HepG2 (cell line): ENCODE data around the gene RCOR1.

ENCODE experiments used
- FOXK1 ChIP-seq: sonication (generic); formaldehyde crosslinking; IDR thresholded peaks from 2 replicates; pipeline ENCODE4 v1.4.0; 2020; ENCODE audit warnings: low read depth, missing genetic modification reagents, borderline replicate concordance
- HNRNPH1 ChIP-seq: fragments of 200-400 bp; formaldehyde crosslinking; optimal IDR thresholded peaks from 2 replicates; pipeline ENCODE3; 2017; ENCODE audit warnings: mild to moderate bottlenecking, low read depth, low read length
- MXI1 ChIP-seq: IDR thresholded peaks from 3 replicates; pipeline ENCODE4 v1.6.1; 2012; ENCODE audit warnings: low read depth, low read length, inconsistent platforms, borderline replicate concordance
- SIN3B ChIP-seq: fragments of 150-350 bp; IDR thresholded peaks from 2 replicates; pipeline ENCODE4 v1.6.1; 2014; ENCODE audit warnings: low read length
- ZBTB20 ChIP-seq: sonication (generic); formaldehyde crosslinking; IDR thresholded peaks from 2 replicates; pipeline ENCODE4 v1.8.1; 2023; ENCODE audit warnings: missing genetic modification reagents, low read depth, mild to moderate bottlenecking, borderline replicate concordance

- TF ChIP-seq ZBTB20 (CRISPR knock-in tag) (no peak), MXI1 (no peak), FOXK1 (CRISPR knock-in tag) (no peak), HNRNPH1 (no peak), SIN3B (no peak)
Measured at GRCh38 chr14:102727336-102728095, 135.1 kb downstream of the RCOR1 start.
